SHP77 treated with DMSO at 0.1 percent for 48 hours (cell line): ENCODE measurements around the gene CACNA1C.
"Not testable (repeated sequence)": the region's sequence is repeated elsewhere in the genome, so short reads cannot be mapped to it uniquely, and the experiment has no call there.

Source experiments
- DNase-seq: peaks from one replicate; lab custom pipeline; 2025; lab: John Stamatoyannopoulos, UW

CACNA1C gene

GRCh38 chr12:2690348-2691005 is 637.7 kb downstream of the CACNA1C start:
- no peak for DNase-seq

GRCh38 chr12:2691006-2691344 is 638.2 kb downstream of the CACNA1C start:
- DNase-seq: no peak

- DNase-seq: no peak
Measured at GRCh38 chr12:2691345-2692071, 638.7 kb downstream of the CACNA1C start.

GRCh38 chr12:2692080-2692479 is 639.3 kb downstream of the CACNA1C start:
- DNase-seq: no peak

- DNase-seq: no peak
Measured at GRCh38 chr12:2693244-2693860, 640.6 kb downstream of the CACNA1C start.

- no peak for DNase-seq
Measured at GRCh38 chr12:2693980-2694610, 641.3 kb downstream of the CACNA1C start.

GRCh38 chr12:2696136-2696535 is 643.3 kb downstream of the CACNA1C start:
- no peak for DNase-seq

GRCh38 chr12:2697057-2697800 is 644.4 kb downstream of the CACNA1C start:
- no peak for DNase-seq

- no peak for DNase-seq
Measured at GRCh38 chr12:2698566-2698965, 645.8 kb downstream of the CACNA1C start.

- DNase-seq: no peak
Measured at GRCh38 chr12:2710701-2711100, 657.9 kb downstream of the CACNA1C start.

GRCh38 chr12:2719392-2719791 is 666.6 kb downstream of the CACNA1C start:
- no peak for DNase-seq

GRCh38 chr12:2722806-2723205 is 670.0 kb downstream of the CACNA1C start:
- no peak for DNase-seq

- no peak for DNase-seq
Measured at GRCh38 chr12:2732290-2732689, 679.5 kb downstream of the CACNA1C start.

- no peak for DNase-seq
Measured at GRCh38 chr12:2733493-2734355, 680.9 kb downstream of the CACNA1C start.

GRCh38 chr12:2735432-2735831 is 682.6 kb downstream of the CACNA1C start:
- DNase-seq: no peak

- no peak for DNase-seq
Measured at GRCh38 chr12:2737656-2738241, 685.0 kb downstream of the CACNA1C start.

GRCh38 chr12:2739069-2739468 is 686.3 kb downstream of the CACNA1C start:
- no peak for DNase-seq

- DNase-seq: no peak
Measured at GRCh38 chr12:2739832-2740641, 687.2 kb downstream of the CACNA1C start.

GRCh38 chr12:2742037-2742436 is 689.2 kb downstream of the CACNA1C start:
- not testable (repeated sequence) for DNase-seq

- DNase-seq: no peak
Measured at GRCh38 chr12:2743478-2743877, 690.7 kb downstream of the CACNA1C start.
